Frontal cortex (tissue), 4 donors: Measurements from ENCODE around the gene SV2C. TPM values are rescaled to one million over a fixed set of nuclear protein-coding genes. Genes with fewer than 3 reads are reported as not detected.
"Not testable (repeated sequence)": the region's sequence is repeated elsewhere in the genome, so short reads cannot be mapped to it uniquely, and the experiment has no call there.

ENCODE experiments used
- DNase-seq, 2 donors: peaks; one replicate each; pipeline ENCODE4 v3.0.0; 2012; ENCODE audit warnings: low spot score in 2 of 2
- FAIRE-seq: peaks from 2 replicates; lab custom pipeline; 2012; peaks lifted over from hg19 to GRCh38; lab: Jason Lieb, UNC
- total RNA-seq: library from RNA; depleted of rRNA; stranded (reverse); fragments of >200 nt; gene quantifications from one replicate; pipeline ENCODE4 v1.2.3, GENCODE V29; 2014
- donor health status: control.
- donor health status: control.
- donor health status: control.

SV2C gene
- total RNA-seq, 1 donor from 2014 or later = 2.9 TPM

DNA sequence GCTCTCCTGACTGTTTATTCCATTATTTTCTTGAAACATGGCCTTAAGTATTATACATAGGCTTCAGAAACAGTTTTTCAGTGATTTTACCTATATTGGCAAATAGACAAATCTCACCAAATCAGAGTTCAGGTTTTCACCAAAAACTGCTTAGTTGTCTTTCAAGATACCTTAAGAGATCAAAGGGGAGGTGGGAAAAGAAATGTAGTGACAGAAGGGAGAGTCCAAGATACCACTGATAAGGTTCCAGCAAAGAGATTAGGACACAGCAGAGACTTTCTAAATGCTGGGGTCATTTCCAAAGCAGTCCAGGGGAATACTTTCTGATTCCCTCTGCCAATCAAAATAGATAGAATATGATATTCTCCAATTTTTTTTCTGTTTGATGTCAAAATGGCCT, 246.2 kb downstream of the SV2C start:
- DNase-seq = no peak
- FAIRE-seq = no peak

GRCh38 chr5:76331126-76331525, 247.9 kb downstream of the SV2C start:
- FAIRE-seq (no peak), DNase-seq (no peak)

DNA sequence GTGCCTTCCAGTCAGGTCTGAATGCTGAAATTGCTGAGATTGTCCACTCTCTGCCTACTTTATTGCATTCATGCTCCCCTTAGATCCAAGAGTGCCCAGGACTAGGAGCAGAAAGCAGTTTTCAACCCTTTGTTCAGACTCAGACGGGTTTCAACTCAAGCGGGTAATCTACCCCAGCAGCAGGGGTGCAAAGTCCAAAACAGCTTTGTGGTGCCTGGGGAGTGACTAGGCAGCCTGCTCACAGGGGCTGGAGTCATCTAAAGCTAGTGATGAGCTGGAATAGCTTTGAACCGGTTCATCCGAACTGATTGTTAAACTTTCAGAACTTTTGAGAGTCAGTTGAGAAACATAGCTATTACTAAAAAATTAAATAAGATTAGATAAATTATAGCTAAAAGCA, 248.9 kb downstream of the SV2C start:
- no peak for FAIRE-seq
- no peak for DNase-seq

DNA sequence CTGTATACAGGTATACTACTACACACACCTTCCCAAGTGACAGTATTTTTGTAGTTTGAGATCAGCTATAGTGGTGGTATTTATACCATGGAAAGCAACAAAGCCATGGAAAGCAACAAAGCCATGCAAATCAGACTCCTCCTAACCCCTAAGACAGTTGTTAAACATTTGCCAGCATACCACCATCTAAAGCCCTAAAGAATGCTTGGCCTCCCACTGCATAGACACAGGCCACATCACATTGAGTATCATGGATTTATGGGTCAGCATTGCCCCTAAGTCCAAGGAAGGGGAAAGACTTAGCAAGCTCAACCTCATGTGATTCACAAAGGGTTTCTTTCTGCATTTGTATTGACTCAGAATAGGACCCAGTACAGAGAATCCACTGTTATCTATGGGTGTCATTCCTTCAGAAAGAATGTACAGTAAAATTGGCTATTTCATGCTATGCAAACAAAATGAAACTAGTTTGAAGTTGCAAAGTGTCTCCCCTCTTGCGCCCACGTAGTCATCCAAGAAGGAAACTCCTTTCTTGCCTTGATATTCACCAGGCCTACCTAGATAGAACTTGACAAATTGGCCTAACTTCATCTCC, 249.5 kb downstream of the SV2C start:
- FAIRE-seq (no peak), DNase-seq (no peak)

- no peak for FAIRE-seq
- DNase-seq = no peak
These were observed 250.4 kb downstream of the SV2C start for GRCh38 chr5:76333571-76333970.

- no peak for DNase-seq
- FAIRE-seq = no peak
These were observed 251.4 kb downstream of the SV2C start for GRCh38 chr5:76334574-76334973.

GRCh38 chr5:76335451-76335850, 252.3 kb downstream of the SV2C start:
- FAIRE-seq, DNase-seq: not testable (repeated sequence)

DNA sequence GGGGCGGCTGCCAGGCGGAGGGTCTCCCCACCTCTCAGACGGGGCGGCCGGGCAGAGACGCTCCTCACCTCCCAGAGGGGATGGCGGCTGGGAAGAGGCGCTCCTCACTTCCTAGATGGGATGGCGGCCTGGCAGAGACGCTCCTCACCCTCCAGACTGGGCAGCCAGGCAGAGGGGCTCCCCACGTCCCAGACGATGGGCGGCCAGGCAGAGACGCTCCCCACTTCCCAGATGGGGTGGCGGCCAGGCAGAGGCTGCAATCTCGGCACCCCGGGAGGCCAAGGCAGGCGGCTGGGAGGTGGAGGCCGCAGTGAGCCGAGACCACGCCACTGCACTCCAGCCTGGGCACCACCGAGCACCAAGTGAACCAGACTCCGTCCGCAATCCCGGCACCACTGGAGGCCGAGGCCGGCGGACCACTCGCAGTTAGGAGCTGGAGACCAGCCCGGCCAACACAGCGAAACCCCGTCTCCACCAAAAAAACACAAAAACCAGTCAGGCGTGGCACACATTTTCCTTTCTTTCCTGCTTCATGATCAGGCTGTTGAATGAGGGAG, 253.1 kb downstream of the SV2C start:
- not testable (repeated sequence) for DNase-seq, FAIRE-seq

GRCh38 chr5:76337953-76338451, 254.8 kb downstream of the SV2C start:
- FAIRE-seq (no peak), DNase-seq (peak in 1 of 2 donors; percentile 20)

DNA sequence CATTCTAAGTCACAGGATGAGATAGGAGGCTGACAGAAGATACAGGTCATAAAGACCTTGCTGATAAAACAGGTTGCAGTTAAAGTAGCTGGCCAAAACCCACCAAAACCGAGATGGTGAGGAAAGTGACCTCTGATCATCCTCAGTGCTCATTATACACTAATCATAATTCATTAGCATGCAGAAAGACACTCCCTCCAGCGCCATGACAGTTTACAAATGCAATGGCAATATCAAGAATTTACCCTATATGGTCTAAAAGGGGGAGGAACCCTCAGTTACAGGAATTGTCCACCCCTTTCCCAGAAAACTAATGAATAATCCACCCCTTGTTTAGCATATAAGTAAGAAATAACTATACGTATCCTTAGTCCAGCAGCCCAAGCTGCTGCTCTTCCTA, 256.7 kb downstream of the SV2C start:
- FAIRE-seq (no peak), DNase-seq (no peak)

DNA sequence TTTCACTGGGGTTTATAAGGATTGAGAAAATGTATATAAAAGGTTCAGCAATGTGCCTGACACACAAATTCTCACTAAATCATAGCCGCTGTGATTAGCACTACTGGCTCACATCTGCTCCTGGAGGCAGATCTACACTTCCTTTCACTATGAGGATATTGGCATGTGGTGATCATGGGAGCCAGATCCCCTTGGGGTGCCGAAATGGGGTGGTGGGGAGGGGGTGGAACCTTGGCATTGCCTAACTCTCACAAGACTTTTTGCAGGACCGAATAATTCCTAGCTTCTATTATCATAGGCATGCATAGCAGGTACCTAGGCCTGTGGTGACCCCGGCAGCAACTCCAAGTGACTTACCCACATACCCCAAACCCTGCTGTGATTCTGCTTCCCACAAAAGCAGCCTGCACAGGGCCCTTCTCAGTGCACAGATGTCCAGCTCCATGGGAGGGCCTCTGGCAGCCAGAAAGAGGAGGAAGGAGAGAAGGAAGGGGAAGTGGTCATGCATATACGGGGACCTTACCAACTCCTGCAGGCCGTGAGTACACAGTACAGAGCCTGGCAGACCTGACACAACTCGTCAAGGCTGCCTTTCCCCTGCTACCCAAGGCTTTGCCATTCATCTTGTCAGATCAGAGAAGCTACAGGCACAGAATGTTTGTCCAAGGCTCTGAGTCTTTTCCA, 258.6 kb downstream of the SV2C start:
- no peak for DNase-seq

GRCh38 chr5:76342474-76342873, 259.3 kb downstream of the SV2C start:
- DNase-seq = no peak
- FAIRE-seq = no peak

More for the DNA sequence above, 258.6 kb downstream of the SV2C start:
- no peak for FAIRE-seq

- no peak for FAIRE-seq
These were observed 262.4 kb downstream of the SV2C start for GRCh38 chr5:76345582-76345981.

GRCh38 chr5:76351176-76351575, 268.0 kb downstream of the SV2C start:
- DNase-seq = no peak
- FAIRE-seq = no peak

More at GRCh38 chr5:76345582-76345981, 262.4 kb downstream of the SV2C start:
- DNase-seq = no peak

DNA sequence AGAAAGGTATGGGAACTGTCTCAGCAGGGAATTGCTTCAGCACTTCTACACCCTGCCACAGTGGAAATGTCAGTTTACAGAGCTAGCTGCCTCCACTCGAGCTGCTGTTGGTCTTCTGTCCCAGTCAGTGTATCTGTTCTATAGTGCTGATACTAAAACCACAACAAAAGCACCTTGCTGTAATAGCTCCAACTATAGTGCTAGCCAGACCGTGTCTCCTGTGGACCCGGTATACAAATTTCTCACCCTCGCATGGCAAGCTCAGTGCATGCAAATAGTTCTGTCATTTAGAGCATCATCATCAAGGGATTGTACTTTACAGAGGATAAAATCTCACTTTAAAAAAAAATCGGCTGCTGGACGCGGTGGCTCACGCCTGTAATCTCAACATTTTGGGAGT, 268.4 kb downstream of the SV2C start:
- FAIRE-seq = no peak

DNA sequence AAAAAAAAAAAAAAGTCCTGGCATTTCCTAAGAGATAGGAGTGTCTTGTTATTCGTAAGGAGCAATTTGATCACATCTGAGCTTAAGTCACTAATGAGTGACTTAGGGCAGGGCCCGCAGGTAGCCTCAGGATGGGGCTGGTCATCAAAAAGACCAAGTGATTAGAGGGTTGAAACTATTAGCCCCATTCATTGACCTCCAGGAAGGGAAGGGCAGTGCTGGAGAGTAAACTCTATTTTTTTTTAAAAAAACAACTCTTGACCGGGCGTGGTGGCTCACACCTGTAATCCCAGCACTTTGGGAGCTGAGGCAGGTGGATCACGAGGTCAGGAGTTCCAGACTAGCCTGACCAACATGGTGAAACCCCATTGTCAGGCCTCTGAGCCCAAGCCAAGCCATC, 273.7 kb downstream of the SV2C start:
- no peak for DNase-seq
- FAIRE-seq = no peak

More for the DNA sequence above, 268.4 kb downstream of the SV2C start:
- DNase-seq = no peak

- DNase-seq (no peak), FAIRE-seq (no peak)
These were observed 280.4 kb downstream of the SV2C start for GRCh38 chr5:76363352-76364225.

DNA sequence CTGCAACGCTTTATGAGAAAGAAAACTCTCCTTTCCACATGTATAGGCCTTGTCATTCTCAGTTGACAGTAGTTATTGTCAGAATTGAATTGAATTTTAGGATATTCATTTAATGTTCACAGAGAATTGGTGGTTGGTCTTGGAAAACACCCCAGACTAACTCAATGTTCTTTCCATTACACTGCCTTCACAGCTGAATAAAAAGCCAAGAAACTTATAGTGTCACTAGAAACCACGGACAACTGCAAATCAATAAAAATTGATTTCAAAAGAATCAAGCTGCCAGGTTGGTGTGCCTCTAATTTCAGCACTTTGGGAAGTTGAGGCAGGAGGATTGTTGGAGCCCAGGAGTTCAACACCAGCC, 281.0 kb downstream of the SV2C start:
- DNase-seq (no peak), FAIRE-seq (no peak)

GRCh38 chr5:76365561-76365960, 282.4 kb downstream of the SV2C start:
- FAIRE-seq (no peak), DNase-seq (no peak)

DNA sequence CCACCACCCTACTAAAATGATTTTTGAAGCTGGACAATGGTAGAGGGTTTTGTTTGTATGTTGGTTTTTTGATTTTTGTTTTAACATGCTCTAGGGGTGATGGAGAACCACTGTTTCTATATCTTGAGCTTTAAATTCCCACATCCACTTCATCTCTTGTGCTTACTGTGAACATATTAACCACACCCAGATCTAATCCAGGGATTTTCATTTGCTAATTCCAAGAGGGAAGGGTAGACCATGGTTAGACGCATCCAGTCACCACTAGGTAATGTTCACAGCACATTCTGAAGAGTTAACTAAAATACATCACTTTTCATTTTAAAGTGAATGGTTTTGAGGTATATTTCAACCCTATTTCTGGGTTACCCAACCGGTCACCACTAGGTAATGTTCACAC, 283.4 kb downstream of the SV2C start:
- FAIRE-seq (no peak), DNase-seq (no peak)
